Lower leg skin (tissue), 3 donors: ENCODE results near the gene PACRG.

ENCODE experiments used
- POLR2A ChIP-seq, 2 donors: fragments of 450-650 bp; IDR thresholded peaks; one replicate each; pipeline ENCODE4 v1.6.1; 2016 to 2017; ENCODE audit warnings: antibody characterized with exemption in 2 of 2, mild to moderate bottlenecking in 1 of 2, moderate library complexity in 1 of 2
- TF ChIP-seq, protein P1 (sequence below), 3 donors: fragments of 450-650 bp; IDR thresholded peaks; one replicate each; pipeline ENCODE4 v1.5.1; 2016; ENCODE audit warnings: antibody characterized with exemption in 3 of 3, mild to moderate bottlenecking in 3 of 3, moderate library complexity in 2 of 3

GRCh38 chr6:163301726-163302635 is 574.2 kb downstream of the PACRG start:
- TF ChIP-seq, protein P1, sequence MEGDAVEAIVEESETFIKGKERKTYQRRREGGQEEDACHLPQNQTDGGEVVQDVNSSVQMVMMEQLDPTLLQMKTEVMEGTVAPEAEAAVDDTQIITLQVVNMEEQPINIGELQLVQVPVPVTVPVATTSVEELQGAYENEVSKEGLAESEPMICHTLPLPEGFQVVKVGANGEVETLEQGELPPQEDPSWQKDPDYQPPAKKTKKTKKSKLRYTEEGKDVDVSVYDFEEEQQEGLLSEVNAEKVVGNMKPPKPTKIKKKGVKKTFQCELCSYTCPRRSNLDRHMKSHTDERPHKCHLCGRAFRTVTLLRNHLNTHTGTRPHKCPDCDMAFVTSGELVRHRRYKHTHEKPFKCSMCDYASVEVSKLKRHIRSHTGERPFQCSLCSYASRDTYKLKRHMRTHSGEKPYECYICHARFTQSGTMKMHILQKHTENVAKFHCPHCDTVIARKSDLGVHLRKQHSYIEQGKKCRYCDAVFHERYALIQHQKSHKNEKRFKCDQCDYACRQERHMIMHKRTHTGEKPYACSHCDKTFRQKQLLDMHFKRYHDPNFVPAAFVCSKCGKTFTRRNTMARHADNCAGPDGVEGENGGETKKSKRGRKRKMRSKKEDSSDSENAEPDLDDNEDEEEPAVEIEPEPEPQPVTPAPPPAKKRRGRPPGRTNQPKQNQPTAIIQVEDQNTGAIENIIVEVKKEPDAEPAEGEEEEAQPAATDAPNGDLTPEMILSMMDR (IDR thresholded peaks at IDR 0.05), result no peak
- no peak for TF ChIP-seq POLR2A (IDR thresholded peaks at IDR 0.05)
